A172 (cell line): Measurements from ENCODE around the gene PITPNC1. TPM values are rescaled to one million over a fixed set of nuclear protein-coding genes. Genes with fewer than 3 reads are reported as not detected.
"Not testable (repeated sequence)": the region's sequence is repeated elsewhere in the genome, so short reads cannot be mapped to it uniquely, and the experiment has no call there.

ENCODE experiments used
- DNase-seq: peaks from one replicate; pipeline ENCODE4 v3.0.0-alpha.2; 2015; ENCODE audit warnings: low spot score
- total RNA-seq: library from RNA; depleted of rRNA; stranded (reverse); fragments of >200 nt; shearing (Covaris generic); gene quantifications from 2 replicates; pipeline ENCODE4 v1.2.3, GENCODE V29; 2014

The PITPNC1 gene
- total RNA-seq, 1 experiment from 2014 or later = 2.7 TPM

- no peak for DNase-seq
Measured at GRCh38 chr17:67511804-67512203, 134.7 kb downstream of the PITPNC1 start.

DNA sequence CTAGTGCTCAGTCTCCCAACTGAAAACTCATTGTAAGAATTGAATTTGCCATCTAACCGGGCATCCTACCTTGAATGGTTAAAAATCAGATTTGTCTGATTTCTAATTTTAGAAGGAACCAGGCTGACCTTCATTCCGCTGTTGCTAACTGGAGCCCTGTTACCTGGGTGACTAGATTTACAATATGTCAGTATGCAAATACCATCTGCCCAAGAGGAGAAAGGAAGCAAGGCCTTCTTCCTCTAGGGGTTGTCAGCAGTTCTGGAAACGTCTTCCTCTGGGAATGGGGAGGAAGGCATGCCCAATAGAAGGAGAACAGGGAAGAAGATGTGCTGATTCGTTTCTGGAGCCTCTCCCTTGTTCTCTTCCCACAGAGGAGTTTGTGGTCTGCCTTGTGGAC is 137.9 kb downstream of the PITPNC1 start:
- no peak for DNase-seq

GRCh38 chr17:67515490-67516083 is 138.5 kb downstream of the PITPNC1 start:
- DNase-seq = no peak

GRCh38 chr17:67516571-67516970 is 139.5 kb downstream of the PITPNC1 start:
- DNase-seq = not testable (repeated sequence)

DNA sequence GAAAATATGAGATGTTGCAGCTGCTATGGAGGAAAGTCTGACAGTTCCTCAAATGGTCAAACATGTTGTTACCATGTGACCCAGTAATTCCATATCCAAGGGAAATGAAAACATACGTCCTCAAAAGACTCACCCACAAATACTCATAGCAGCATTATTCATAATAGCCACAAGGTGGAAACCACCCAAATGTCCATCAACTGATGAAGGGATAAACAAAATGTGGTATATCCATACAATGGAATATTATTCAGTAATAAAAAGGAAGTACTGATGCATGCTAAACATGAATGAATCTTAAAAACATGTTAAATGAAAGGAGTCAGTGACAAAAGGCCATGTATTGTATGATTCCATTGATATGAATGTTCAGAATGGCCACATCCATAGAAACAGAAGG is 140.2 kb downstream of the PITPNC1 start:
- no peak for DNase-seq

DNA sequence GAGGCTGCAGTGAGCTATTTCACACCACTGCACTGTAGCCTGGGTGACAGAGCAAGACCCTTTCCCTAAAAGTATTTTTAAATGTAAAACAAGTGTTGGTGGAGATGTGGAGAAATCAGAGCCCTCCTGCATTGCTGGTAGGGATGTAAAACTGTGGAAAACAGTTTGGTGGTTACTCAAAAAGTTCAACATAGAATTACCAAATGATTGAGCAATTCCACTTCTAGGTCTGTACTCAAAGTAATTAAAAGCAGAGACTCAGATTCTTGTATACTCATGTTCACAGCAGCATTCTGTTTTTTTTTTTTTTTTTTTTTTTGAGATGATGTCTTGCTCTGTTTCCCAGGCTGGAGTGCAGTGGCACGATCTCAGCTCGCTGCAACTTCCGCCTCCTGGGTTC is 141.8 kb downstream of the PITPNC1 start:
- DNase-seq = no peak

DNA sequence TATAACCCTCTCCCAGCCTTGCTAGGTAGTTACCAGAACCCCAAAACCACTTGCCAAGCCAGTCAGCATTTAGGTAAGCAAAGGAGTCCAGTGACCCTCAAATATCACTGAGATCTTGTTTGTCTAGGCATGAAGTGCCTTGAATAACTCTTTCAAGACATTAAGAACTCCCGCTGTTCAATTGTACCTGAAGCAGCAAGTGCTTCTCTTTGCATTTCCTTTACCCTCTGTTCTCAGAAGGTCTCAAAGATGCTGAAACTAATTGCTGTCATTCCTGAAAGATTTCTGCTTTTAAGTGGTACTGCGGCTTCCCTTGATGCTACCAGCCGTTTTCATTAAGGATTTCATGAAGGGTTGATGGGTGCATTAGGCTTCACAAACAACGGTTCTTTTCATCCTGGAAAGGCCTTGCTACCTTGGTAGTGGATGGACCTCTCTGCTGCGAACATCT is 142.7 kb downstream of the PITPNC1 start:
- DNase-seq = no peak

- DNase-seq = no peak
Measured at GRCh38 chr17:67520252-67520906, 143.3 kb downstream of the PITPNC1 start.

- no peak for DNase-seq
Measured at GRCh38 chr17:67520916-67521774, 144.1 kb downstream of the PITPNC1 start.

GRCh38 chr17:67521775-67522069 is 144.6 kb downstream of the PITPNC1 start:
- no peak for DNase-seq

DNA sequence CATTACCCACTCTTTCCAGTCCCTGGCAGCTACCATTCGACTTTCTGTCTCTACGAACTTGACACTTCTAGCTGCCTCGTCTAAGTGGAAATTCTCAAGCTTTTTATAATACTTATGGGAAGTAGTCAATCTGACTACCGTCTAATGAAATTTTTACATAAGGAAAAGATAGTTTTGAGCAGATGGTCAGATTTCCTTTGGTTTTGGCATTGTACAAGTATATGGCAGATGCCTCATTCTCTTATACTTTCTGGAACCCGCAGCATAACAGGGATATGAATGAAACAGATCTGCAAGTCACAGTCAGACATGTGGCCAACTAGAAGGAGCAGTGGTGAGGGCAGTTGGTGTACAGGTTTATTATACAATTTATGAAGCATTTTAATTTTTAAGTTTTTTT is 146.0 kb downstream of the PITPNC1 start:
- no peak for DNase-seq

DNA sequence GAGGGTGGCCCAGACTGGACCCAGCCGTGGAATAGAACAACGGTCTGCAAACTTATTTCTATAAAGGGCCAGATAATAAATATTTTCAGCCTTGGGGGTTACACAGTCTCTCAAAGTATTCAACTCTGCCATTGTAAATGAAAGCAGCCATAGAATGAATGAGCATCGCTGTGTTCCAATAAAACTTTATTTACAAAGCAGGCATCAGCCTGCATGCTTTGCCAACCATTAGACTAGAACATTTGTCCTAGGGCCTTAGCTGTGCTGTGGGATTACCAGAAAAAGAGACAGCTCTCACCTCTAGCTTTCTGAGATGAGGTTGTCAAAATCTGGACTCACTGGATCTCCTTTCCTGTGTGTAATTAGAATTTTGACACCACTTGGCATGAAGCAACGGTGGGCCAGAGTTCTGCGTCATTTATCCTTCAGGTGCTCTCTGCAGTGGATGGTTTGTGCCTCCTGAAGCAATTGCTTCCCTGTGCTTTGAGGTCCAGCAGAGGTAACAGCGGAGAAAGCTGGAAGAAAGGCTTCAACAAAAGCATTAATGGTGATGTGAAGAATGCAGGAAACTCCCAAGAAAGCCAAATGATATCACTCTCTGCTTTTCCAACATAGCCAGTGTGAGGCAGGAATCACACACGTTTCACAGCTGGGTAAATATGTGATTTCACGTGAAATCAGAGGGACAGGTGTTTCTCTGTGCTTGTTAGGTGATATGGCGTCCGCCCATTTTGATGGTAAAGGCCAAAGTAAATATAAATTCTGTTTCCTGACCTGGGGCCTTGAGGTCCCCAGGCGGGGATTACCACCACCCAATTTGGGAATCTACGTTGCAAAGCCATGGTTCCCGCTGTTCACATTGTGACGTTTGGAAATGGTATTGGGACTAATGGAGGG is 148.4 kb downstream of the PITPNC1 start:
- DNase-seq = no peak

DNA sequence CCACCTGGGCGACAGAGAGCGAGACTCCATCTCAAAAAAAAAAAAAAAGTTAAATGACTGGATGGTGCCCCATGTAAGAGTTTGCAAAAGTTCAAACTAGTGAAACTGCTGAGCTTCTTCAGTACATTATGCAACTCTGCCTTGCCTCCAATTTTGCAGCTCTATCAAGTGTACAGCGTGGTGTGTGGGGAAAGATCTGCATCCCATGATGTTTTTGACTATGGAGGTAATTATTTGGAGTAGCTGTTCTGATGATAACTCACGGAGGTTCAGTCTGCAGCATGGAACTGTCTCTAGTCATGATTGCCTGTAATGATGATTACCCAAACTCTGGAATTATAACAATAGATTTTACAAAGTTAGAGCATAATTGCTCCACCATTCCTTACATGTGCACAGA is 149.6 kb downstream of the PITPNC1 start:
- no peak for DNase-seq

DNA sequence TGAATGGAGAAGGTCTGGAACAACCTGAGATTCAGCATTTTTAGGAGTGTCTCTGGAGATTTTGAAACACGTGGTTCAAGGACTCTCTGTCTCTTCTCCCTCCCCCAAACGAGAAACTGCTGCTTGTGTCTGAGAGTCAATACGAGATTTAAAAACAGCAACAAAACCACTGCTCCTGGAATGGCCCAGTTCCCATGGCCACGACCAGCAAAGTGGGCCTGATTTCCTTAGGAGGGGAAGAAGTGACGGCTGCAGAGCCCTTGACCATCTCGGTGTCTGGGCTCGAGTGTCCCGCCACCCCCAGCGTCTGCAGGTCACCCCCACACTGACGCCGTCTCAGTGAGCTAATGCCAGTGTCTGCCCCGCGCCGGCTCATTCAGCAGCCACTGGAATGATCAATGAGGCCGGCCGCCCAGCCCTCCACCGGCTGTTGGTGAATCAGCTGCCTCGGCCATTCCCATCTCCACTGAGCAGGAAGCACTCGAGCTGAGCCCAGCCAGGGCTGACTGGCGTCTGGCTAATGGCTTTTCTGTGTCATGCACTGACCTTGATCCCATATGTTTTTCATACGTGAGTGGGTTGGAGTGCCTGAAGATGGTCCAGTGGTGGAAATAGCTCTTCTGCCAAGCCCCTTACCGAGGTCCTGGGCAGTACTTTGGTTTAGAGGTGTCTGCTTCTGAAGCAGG is 151.8 kb downstream of the PITPNC1 start:
- peak; percentile 88 for DNase-seq

DNA sequence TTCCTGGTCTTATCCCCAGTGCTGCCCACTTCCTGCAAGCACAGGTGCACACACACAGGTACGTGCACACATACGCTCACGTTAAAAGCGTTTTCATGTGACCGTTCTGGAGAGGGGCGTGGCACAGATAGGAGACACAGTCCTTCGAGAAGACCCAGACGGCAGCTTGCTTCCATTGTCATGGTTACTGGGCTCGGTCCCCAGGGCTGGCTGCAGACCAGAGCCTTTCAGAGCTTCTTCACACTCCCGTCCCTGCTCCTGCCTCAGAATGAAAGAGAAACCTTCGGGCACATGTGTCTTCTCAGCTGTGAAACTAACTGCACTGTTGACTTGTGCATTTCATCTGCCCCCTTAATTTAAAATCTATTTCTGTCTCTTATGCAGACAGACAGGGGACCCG is 154.2 kb downstream of the PITPNC1 start:
- no peak for DNase-seq

DNA sequence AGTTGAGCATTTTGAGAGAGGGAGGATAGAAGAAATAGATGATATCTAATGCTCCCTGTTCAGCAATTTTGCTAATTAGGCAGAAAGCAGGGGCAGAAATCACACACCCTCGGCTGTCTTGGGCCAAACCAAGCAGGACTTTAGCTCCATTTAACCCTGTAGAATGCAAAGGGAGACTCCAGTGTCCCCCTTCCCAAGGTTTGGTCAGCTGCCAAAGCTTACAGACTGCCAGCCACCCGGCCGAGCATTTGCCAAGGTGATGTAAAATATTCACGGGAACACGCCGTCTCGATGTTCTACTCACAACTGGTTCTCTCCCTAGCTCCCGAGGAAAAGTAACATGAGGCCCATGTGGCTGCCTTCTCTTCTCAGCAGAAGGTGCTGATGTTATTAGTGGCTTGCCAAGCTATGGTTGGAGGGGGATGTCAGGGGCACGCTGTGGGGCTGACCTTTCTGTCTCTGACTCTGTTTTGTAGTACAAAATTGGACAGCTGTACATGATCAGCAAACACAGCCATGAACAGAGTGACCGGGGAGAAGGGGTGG is 155.3 kb downstream of the PITPNC1 start:
- no peak for DNase-seq

DNA sequence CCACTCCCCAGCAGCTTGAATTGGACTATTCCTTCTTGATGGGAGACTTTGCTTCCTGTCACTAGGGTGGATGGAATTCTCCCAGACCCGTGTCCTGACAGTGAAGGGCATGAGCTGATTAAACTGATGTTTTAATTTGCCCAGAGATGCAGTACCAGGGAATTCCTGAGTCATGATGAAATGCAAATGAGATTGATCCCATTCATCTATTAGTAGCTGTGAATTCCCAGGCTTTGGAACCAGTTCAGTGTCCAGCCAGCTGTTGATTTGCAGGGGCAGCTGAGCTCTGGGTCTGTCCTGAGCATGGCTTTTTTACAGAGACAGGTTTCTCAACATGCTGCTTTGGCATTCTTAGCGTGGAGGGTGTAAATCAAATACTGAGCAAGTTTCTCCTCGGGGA is 157.9 kb downstream of the PITPNC1 start:
- no peak for DNase-seq

DNA sequence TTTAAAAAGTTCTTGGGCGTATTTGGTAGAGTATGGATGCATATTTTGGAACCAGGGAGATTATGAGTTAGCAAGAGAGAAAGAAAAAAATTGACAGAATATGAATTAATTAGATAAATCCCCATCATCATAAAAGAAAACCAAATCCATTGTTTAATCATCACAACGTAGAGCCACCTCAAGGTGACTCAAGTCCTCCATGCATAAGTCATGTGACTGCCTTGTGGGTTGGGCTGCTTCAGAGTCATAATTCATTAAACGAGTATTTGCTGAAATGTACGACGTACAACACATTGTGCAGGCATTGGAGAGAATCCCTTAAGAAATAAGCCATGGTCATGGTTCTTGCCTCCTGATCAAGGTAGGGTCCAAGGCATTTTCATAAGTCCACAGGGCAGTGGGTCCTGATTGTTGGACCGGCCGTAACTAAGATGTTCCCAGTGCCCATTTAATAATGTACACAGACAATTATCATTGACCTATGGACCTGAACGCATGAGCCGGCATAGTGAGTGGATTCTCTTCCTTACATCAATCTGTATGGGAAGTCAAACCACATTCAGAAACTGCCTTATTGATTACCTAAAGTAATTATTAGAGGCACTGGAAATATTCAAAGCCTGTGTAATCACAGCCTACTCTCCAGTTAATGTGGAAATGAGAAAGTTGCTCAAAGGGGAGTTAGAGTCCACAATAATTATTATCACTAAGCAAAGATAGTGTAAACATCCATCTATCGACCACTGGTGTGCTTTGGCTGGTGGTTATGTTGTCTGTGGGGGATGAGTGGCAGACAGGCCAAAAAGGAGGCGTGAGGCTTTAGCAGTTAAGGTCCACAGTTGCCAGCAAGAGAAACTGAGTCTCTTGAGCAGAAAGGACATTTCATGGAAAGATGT is 165.4 kb downstream of the PITPNC1 start:
- no peak for DNase-seq

DNA sequence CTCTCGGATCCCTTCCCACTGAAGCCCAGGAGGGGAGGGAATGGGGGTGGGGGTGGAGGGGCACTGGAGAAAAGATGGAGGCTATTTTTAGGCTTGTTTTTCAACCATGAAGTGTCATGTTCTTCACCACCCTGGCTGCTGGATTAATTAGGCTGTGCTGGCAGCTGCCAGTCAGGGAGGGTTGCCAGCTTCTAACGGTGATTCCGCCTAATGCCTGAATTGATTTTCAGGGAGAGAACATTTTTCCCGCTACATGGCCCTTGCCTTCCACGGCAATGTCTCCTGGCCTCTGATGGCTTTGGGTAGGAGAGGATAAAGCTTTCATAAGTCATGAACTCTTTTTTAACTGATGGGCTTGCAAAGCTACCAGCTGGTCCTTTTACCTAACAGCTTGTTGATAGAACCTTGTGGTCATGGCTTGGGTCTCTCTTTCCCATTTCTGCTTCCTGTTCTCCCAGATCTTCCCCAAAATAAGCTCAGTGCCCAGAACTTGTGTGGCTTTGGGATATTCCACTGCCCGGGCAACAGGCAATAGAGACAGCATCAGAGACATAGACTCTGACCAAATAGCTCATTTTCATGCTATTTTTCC is 167.4 kb downstream of the PITPNC1 start:
- DNase-seq = no peak
